T47D (cell line): ENCODE data around the gene USP13.

ENCODE experiments used
- DNase-seq, 2 experiments: peaks; one replicate each; pipeline versions ENCODE4 v3.0.0 to v3.0.0-alpha.2; 2011 to 2012; ENCODE audit warnings: low read depth in 1 of 2, low spot score in 1 of 2
- JUND ChIP-seq: IDR thresholded peaks from 2 replicates; pipeline ENCODE4 v1.6.1; 2012; ENCODE audit warnings: low read depth
- in situ Hi-C: cut with HindIII; loops from 2 replicates; pipeline ENCODE4 v1.10.0; 2016; ENCODE audit warnings: low sequenced_read_pairs, low pct_unique_long_range_greater_than_20kb

Gene USP13

GRCh38 chr3:179687967-179688535, 35.2 kb downstream of the USP13 start:
- no peak for DNase-seq
- in situ Hi-C loops: no loop called here
- TF ChIP-seq JUND: no peak

DNA sequence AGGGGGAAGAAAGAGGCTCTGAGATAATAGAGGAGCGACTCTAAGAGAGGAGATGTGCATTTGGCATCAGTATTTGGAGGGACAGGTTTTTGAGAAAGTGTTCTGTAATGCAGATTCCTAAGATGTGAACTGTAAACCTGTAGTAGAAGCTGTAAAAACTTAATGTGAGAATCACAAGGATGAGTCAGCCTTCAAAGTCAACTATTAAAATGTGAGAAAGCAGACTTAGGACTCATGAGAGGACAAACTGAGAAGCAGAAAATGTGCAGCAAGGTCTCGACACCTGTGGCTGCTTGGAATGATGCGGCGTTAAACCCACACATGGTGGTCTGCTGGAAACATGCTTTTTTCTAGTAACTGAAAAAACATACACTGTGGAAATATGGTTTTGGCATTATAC, 36.0 kb downstream of the USP13 start:
- TF ChIP-seq JUND: no peak
- in situ Hi-C loops: no loop called here
- DNase-seq: no peak

DNA sequence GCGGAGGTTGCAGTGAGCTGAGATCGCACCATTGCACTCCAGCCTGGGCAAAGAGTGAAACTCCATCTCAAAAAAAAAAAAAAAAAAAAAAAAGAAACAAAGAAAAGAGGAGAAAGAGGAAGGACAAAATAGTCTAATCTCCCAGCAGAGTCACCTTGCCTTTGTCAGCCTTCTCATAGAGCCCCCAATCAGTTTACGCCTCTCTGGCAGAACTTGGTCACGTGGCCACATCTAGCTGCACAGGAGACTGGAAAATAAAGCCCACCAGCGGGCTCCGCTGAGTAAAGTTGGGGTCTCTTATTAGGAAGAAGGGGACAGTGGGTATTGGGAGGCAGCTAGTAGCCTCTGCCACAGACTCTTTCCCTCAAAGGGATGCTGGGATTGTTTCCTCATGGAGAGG, 41.9 kb downstream of the USP13 start:
- DNase-seq: no peak
- in situ Hi-C loops: no loop called here
- TF ChIP-seq JUND: no peak

DNA sequence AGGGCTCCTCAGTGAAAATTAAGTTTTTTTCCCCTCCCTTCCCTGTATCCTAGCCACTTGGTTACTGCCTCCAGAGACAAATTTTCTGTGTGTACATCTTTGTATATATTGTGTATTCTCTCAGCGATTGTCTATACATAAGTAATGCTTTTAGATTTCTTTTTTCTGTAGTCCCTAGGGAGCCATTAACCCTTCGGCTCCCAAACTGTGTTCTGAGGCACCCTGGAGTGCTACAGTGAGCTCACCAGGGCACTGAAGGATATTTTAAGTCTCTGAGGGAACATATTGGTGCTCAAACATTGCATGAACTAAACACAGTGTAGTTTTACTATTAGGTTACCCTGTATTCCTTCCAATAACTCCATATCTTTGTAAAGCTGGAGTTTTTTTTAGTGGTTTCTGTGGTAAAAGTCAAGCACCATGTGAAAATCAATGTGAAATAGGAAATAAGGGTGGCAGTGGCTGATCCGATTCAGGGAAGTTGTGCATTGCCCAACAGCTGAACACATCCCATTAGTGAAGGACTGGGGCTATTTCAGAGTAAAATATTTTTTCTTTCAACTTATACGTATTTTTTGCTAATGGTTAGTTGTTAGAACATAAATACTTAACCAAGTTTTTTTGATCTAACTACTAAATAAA, 43.0 kb downstream of the USP13 start:
- DNase-seq: no peak
- TF ChIP-seq JUND: no peak
- in situ Hi-C loops: no loop called here

- DNase-seq: no peak
- TF ChIP-seq JUND: no peak
- in situ Hi-C loops: no loop called here
Observed at GRCh38 chr3:179697736-179698332, 45.0 kb downstream of the USP13 start.

GRCh38 chr3:179700716-179701115, 47.9 kb downstream of the USP13 start:
- in situ Hi-C loops: no loop called here
- DNase-seq: no peak
- no peak for TF ChIP-seq JUND

GRCh38 chr3:179701176-179701827, 48.5 kb downstream of the USP13 start:
- DNase-seq: no peak
- no peak for TF ChIP-seq JUND
- in situ Hi-C loops: no loop called here

GRCh38 chr3:179702271-179702947, 49.6 kb downstream of the USP13 start:
- in situ Hi-C loops: no loop called here
- TF ChIP-seq JUND: no peak
- DNase-seq: no peak

GRCh38 chr3:179703816-179704215, 51.0 kb downstream of the USP13 start:
- in situ Hi-C loops: no loop called here
- DNase-seq: no peak
- TF ChIP-seq JUND: no peak

DNA sequence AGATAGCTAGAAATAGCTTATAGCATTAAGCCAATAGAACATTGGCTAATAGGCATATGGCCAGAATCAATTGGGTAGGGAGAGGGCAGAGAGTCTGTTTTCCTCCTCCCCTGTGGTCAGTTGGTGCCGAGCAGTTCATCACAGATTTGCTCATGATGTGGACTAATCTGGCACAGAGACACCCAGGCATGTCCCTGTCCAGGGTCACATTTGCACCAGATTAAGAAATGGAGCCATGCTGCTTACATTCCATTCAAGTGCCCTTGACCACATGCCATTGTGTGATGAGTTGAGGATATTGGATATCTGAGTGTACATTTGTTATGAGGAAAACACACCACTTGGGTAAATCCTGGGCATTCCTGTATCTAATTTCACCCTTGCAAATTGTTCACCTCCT, 53.4 kb downstream of the USP13 start:
- TF ChIP-seq JUND: no peak
- DNase-seq: no peak
- in situ Hi-C loops: no loop called here

DNA sequence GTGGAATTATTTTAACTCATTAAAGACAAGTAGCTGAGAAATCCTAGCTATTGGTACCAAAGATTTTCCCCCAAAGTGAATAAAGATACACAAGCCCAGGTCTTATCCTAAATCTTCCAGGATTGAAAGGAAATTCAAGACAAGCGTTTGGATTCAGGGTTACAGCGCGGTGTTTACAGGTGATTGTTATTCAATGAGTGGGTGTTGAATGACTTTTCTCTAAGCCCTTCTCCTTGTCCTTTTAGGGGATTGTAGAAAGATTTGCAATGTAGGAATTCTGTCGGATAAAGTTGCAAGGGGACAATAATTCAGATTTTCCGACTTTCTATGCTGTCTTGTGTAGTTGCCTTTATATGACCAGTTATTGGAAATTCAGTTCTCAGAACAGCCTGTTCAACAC, 57.2 kb downstream of the USP13 start:
- in situ Hi-C loops: no loop called here
- TF ChIP-seq JUND: no peak
- no peak for DNase-seq

DNA sequence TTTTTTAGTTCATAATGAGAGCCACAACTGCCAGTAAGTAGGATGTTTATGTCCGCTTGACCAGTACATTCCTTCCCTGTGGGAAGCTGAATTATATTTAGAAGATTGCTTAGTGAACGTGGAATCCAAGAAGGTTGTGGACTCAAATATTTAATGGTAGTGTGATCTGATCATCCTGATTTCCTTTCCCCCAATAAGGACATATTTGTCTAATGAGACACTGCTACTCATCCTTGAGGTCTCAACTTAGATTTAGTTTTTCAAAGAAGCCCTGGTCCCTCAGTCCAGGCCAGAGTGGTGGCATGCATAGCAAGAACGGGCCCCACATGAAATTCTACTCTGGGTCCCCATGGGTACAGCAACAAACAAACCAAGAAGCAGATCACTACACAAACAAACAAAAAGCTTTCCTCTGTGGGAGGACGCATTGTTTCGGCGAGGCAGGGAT, 60.8 kb downstream of the USP13 start:
- no peak for TF ChIP-seq JUND
- in situ Hi-C loops: no loop called here
- no peak for DNase-seq

DNA sequence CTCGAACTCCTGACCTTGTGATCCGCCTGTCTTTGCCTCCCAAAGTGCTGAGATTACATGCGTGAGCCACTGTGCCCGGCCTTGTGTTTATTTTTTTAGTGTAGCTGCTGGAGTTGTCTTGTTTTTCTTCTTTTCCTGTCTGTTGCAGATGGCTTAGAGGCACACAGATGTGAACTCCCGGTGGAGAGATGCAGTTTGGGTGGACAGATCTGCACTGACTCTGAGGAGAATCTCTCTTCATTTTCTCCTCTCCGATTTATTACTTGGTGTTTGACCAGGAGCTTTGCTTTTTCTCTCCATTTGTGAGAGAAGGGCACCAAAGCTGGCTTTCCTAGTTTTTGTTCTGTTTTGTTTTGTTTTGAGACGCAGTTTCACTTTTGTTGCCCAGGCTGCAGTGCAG, 62.7 kb downstream of the USP13 start:
- TF ChIP-seq JUND: no peak
- in situ Hi-C loops: no loop called here
- no peak for DNase-seq
